ENCODE data around the gene MYMK.
"Not testable (repeated sequence)": the region's sequence is repeated elsewhere in the genome, so short reads cannot be mapped to it uniquely, and the experiment has no call there.

The MYMK gene

GRCh38 chr9:133566817-133567216 is 42.1 kb upstream of the MYMK start:
- Histone ChIP-seq H3K4me3 (ENCODE audit: low read length) (no peak overlapping the region), H4K20me1 (ENCODE audit: control insufficient read depth, insufficient read depth, low read depth, low read length) (no peaks in the 10 kb centered on the region), H3K9me3 (ENCODE audit: control insufficient read depth, insufficient read depth, low read length) (no peaks in the 10 kb centered on the region), H3K9me2 (replicated peaks; ENCODE audit: control insufficient read depth, low read length) (no peaks in the 10 kb centered on the region), H3K4me2 (ENCODE audit: low read length) (no peak overlapping the region), H3K4me1 (ENCODE audit: control insufficient read depth, low read length) (peaks cover 5% of the 10 kb centered on the region; the same call in 1 of the 2 replicates), H3F3A (ENCODE audit: control insufficient read depth, insufficient read depth) (no peaks in the 10 kb centered on the region), H3K36me3 (ENCODE audit: control insufficient read depth, low read length) (no peaks in the 10 kb centered on the region), H3K79me2 (ENCODE audit: control insufficient read depth, low read length) (no peaks in the 10 kb centered on the region), H3K27me3 (ENCODE audit: control insufficient read depth, low read length) (no peaks in the 10 kb centered on the region), H3K27ac (ENCODE audit: low read depth, low read length) (no peak overlapping the region)
- TF ChIP-seq EZH2phosphoT487 (IDR thresholded peaks at IDR 0.05; ENCODE audit: borderline replicate concordance, low read length) (no peak), CTCF (IDR thresholded peaks at IDR 0.05; ENCODE audit: low read depth, low read length, poor library complexity, severe bottlenecking) (no peak)

GRCh38 chr9:133566382-133566781 is 41.6 kb upstream of the MYMK start:
- Histone ChIP-seq H3K36me3 (ENCODE audit: control insufficient read depth, low read length) (no peaks in the 10 kb centered on the region), H3K4me3 (ENCODE audit: low read length) (no peak overlapping the region), H3K4me1 (ENCODE audit: control insufficient read depth, low read length) (peaks cover 5% of the 10 kb centered on the region; the same call in 1 of the 2 replicates), H3F3A (ENCODE audit: control insufficient read depth, insufficient read depth) (no peaks in the 10 kb centered on the region), H3K27ac (ENCODE audit: low read depth, low read length) (no peak overlapping the region), H3K9me3 (ENCODE audit: control insufficient read depth, insufficient read depth, low read length) (no peaks in the 10 kb centered on the region), H3K4me2 (ENCODE audit: low read length) (no peak overlapping the region), H3K9me2 (replicated peaks; ENCODE audit: control insufficient read depth, low read length) (no peaks in the 10 kb centered on the region), H3K27me3 (ENCODE audit: control insufficient read depth, low read length) (no peaks in the 10 kb centered on the region), H4K20me1 (ENCODE audit: control insufficient read depth, insufficient read depth, low read depth, low read length) (no peaks in the 10 kb centered on the region), H3K79me2 (ENCODE audit: control insufficient read depth, low read length) (no peaks in the 10 kb centered on the region)
- TF ChIP-seq EZH2phosphoT487 (IDR thresholded peaks at IDR 0.05; ENCODE audit: borderline replicate concordance, low read length) (no peak), CTCF (IDR thresholded peaks at IDR 0.05; ENCODE audit: low read depth, low read length, poor library complexity, severe bottlenecking) (no peak)

GRCh38 chr9:133564451-133565116 is 39.8 kb upstream of the MYMK start:
- Histone ChIP-seq H3K79me2 (ENCODE audit: control insufficient read depth, low read length) (no peaks in the 10 kb centered on the region), H3K4me3 (ENCODE audit: low read length) (no peak overlapping the region), H3K9me3 (ENCODE audit: control insufficient read depth, insufficient read depth, low read length) (no peaks in the 10 kb centered on the region), H3K4me1 (ENCODE audit: control insufficient read depth, low read length) (peaks cover 5% of the 10 kb centered on the region; the same call in 1 of the 2 replicates), H3K9me2 (replicated peaks; ENCODE audit: control insufficient read depth, low read length) (no peaks in the 10 kb centered on the region), H3K27me3 (ENCODE audit: control insufficient read depth, low read length) (no peaks in the 10 kb centered on the region), H3F3A (ENCODE audit: control insufficient read depth, insufficient read depth) (no peaks in the 10 kb centered on the region), H4K20me1 (ENCODE audit: control insufficient read depth, insufficient read depth, low read depth, low read length) (no peaks in the 10 kb centered on the region), H3K4me2 (ENCODE audit: low read length) (no peak overlapping the region), H3K36me3 (ENCODE audit: control insufficient read depth, low read length) (no peaks in the 10 kb centered on the region), H3K27ac (ENCODE audit: low read depth, low read length) (no peak overlapping the region)
- no peak for TF ChIP-seq CTCF (IDR thresholded peaks at IDR 0.05; ENCODE audit: low read depth, low read length, poor library complexity, severe bottlenecking)
- TF ChIP-seq EZH2phosphoT487 (IDR thresholded peaks at IDR 0.05; ENCODE audit: borderline replicate concordance, low read length): no peak

GRCh38 chr9:133563814-133564213 is 39.1 kb upstream of the MYMK start:
- not testable (repeated sequence) for H3K9me2 ChIP-seq (replicated peaks; ENCODE audit: control insufficient read depth, low read length); H3K9me3 ChIP-seq (ENCODE audit: control insufficient read depth, insufficient read depth, low read length); H3F3A ChIP-seq (ENCODE audit: control insufficient read depth, insufficient read depth); H3K27me3 ChIP-seq (ENCODE audit: control insufficient read depth, low read length); H3K79me2 ChIP-seq (ENCODE audit: control insufficient read depth, low read length); H3K27ac ChIP-seq (ENCODE audit: low read depth, low read length); H4K20me1 ChIP-seq (ENCODE audit: control insufficient read depth, insufficient read depth, low read depth, low read length); H3K36me3 ChIP-seq (ENCODE audit: control insufficient read depth, low read length); H3K4me3 ChIP-seq (ENCODE audit: low read length); H3K4me1 ChIP-seq (ENCODE audit: control insufficient read depth, low read length); H3K4me2 ChIP-seq (ENCODE audit: low read length)

All from DOHH2 (cell line).